SJCRH30 (cell line): ENCODE data around the gene CLCNKA. TPM values are rescaled to one million over a fixed set of nuclear protein-coding genes. Genes with fewer than 3 reads are reported as not detected.
A peak's percentile ranks its signal among the peaks of the same experiment; 100 is the strongest.
"Not testable (repeated sequence)": the region's sequence is repeated elsewhere in the genome, so short reads cannot be mapped to it uniquely, and the experiment has no call there.

ENCODE experiments used
- DNase-seq, 2 experiments: peaks; one replicate each; pipeline ENCODE4 v3.0.0-alpha.2; 2015 to 2020
- H3K27ac ChIP-seq: fragments of 250-450 bp; sonication (Bioruptor Pico); 2 replicates; pipeline ENCODE4 v1.5.1; 2020; ENCODE audit warnings: mild to moderate bottlenecking, moderate library complexity
- H3K27me3 ChIP-seq: fragments of 250-450 bp; sonication (Bioruptor Pico); 2 replicates; pipeline ENCODE4 v1.5.1; 2020; ENCODE audit warnings: mild to moderate bottlenecking, moderate library complexity
- H3K36me3 ChIP-seq: fragments of 250-450 bp; sonication (Bioruptor Pico); 2 replicates; pipeline ENCODE4 v1.5.1; 2020; ENCODE audit warnings: mild to moderate bottlenecking, moderate library complexity
- H3K4me1 ChIP-seq: fragments of 250-450 bp; sonication (Bioruptor Pico); 2 replicates; pipeline ENCODE4 v1.5.1; 2020; ENCODE audit warnings: mild to moderate bottlenecking, moderate library complexity
- H3K4me3 ChIP-seq: fragments of 250-450 bp; sonication (Bioruptor Pico); 2 replicates; pipeline ENCODE4 v1.5.1; 2020; ENCODE audit warnings: mild to moderate bottlenecking, moderate library complexity
- H3K9me3 ChIP-seq: fragments of 250-450 bp; sonication (Bioruptor Pico); replicated peaks from 2 replicates; pipeline ENCODE4 v1.5.1; 2020; ENCODE audit warnings: mild to moderate bottlenecking, moderate library complexity
- total RNA-seq: library from RNA; depleted of rRNA; stranded (reverse); fragments of >200 nt; shearing (Covaris generic); gene quantifications from 2 replicates; pipeline ENCODE4 v1.2.3, GENCODE V29; 2014; rRNA removed

The CLCNKA gene
- total RNA-seq: 0.42 TPM in 1 of 2 replicates, not detected in the other

DNA sequence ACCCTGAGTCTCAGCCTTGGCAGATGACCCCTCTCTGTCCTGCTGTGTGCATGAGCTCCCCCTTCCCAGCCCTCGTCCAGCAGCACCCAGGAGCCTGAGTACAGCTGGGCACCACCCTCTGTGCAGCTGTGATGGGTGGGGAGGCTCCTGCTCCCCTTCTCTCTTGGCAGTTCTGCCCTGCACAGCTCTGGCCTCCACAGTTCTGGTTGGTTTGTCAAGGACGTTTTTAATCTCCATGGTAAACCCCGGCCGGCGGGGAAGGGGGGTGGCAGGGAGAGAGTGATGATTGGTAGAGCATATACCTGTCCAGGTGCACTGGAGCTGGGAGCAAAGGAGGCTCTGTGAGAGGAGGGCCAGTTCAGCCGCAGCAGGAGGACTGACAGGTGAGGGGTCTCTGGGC is at the start of gene CLCNKA:
CLCNKA (plus strand) TSS at position 356 of the 400 bp plus-strand sequence. CDS start 584 bp downstream, outside the sequence.
- H3K27me3 ChIP-seq: 0 out of 2 replicates have a peak, but pooled peaks cover 7% of the 10 kb centered on the region
- no peaks in the 10 kb centered on the region for H3K36me3 ChIP-seq
- H3K27ac ChIP-seq: no peak within 1 kb of the TSS
- no peak within 1 kb of the TSS for H3K4me3 ChIP-seq
- H3K9me3 ChIP-seq: no peaks in the 10 kb centered on the region
- DNase-seq: no peak
- peaks cover 26% of the 10 kb centered on the region for H3K4me1 ChIP-seq

DNA sequence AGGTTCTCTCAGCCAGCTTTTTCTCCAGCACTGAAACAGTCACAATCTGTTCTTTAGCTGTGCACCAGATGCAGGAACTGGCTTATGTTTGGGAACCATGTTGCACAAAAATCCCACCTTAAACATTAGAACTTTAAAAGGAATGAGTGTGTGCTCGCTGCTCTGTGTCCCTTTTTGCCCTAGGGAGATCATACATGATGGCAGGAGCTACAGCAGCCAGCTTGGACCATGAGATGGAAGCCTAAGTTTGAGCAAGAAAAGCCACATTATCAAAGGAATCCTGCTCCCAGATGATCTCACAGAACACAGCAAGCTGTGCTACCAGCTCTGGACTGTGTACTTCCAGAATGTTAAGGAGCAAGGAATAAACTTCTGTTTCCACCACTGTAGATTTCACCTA is 49.4 kb upstream of the CLCNKA start:
- no peak overlapping the region for H3K4me3 ChIP-seq
- H3K4me1 ChIP-seq: peaks cover 6% of the 10 kb centered on the region
- no peak for DNase-seq
- H3K36me3 ChIP-seq: peaks cover 44% of the 10 kb centered on the region
- no peaks in the 10 kb centered on the region for H3K27me3 ChIP-seq
- H3K27ac ChIP-seq: no peak overlapping the region
- no peaks in the 10 kb centered on the region for H3K9me3 ChIP-seq

GRCh38 chr1:15973772-15974171 is 48.1 kb upstream of the CLCNKA start:
- Histone ChIP-seq H3K27ac (no peak overlapping the region), H3K4me3 (no peak overlapping the region), H3K9me3 (no peaks in the 10 kb centered on the region), H3K36me3 (peaks cover 33% of the 10 kb centered on the region), H3K27me3 (no peaks in the 10 kb centered on the region), H3K4me1 (peaks cover 6% of the 10 kb centered on the region)
- DNase-seq: no peak

DNA sequence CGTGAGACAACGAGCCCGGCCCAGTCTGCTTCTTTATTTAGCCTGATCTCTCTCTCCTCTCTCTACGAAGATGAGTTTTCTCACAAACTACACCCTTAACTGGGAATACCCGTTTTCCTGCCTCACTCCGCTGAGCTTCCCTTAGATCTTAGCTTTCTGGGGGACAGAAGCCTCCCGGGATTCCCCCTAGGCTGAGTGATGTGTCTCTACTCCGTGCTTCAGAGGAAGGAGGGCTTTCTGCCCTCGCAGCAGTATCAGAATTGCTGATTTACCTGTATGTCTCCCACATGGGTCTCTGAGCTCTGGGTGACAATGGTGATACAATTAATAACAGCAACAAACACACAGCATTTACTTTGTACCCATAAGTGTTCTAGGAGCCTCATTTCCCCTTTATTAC is 47.0 kb upstream of the CLCNKA start:
- Histone ChIP-seq H3K27ac (peak overlapping the region; percentile 73; the same call in 1 of the 2 replicates), H3K4me3 (peak overlapping the region; percentile 96), H3K27me3 (no peaks in the 10 kb centered on the region), H3K4me1 (peaks cover 6% of the 10 kb centered on the region), H3K9me3 (no peaks in the 10 kb centered on the region), H3K36me3 (peaks cover 24% of the 10 kb centered on the region)
- no peak for DNase-seq

GRCh38 chr1:15975358-15975804 is 46.5 kb upstream of the CLCNKA start:
- Histone ChIP-seq H3K36me3 (peaks cover 21% of the 10 kb centered on the region), H3K27ac (peak overlapping the region; percentile 73; the same call in 1 of the 2 replicates), H3K4me3 (peak overlapping the region; percentile 96), H3K4me1 (peaks cover 6% of the 10 kb centered on the region), H3K27me3 (no peaks in the 10 kb centered on the region), H3K9me3 (no peaks in the 10 kb centered on the region)
- peak; percentile 79 to 80 for DNase-seq

DNA sequence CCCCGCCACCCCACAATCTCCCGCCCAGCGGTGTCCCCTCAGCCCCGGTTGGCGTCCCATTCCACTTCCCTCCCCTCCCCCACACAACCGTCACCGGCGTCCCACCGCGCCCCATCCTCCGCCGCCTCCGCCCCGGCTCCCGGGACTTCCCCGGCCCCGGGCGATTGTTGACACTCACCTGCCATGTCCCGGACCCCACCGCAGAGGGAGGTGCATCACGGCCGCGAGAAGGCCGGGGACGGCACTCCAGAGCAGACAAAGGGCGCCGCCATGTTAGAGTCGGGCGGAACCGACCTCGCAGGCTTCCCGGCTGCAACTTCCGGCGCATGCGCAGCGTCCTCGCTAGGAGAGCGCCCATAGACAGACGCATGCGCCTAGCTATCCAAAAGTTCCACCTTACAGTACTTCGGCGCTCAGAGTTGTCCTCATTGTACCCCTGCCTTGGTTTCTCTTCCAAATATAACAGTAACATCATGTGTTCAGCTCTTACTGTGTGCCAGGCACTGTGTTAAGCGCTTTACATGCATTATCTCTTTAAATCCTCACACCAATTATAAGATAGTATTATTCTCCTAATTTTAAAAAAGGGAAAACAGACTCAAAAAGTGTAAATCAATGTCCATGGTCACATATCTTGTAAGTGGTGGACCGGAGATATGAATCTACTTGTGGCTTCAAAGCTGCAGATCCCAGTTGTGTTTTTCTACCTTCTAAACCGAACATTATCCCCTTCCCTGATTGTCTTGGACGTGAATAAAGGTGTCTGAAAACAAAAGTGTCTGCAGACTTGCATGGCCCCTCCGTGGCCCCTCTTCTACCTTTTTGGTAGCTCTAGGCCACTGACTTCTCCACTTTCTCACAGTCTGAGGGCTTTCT is 45.8 kb upstream of the CLCNKA start, which contains the start of gene ZBTB17:
ZBTB17 (minus strand) TSS at position 297 of the 876 bp plus-strand sequence. CDS start 27,606 bp downstream, outside the sequence.
- peak; percentile 97 to 98 for DNase-seq
- H3K27me3 ChIP-seq: no peaks in the 10 kb centered on the region

GRCh38 chr1:15977947-15978346 is 43.9 kb upstream of the CLCNKA start:
- not testable (repeated sequence) for H3K9me3 ChIP-seq, H3K4me1 ChIP-seq, H3K36me3 ChIP-seq, H3K27ac ChIP-seq, DNase-seq, H3K27me3 ChIP-seq, H3K4me3 ChIP-seq

More for the DNA sequence above, 45.8 kb upstream of the CLCNKA start, which contains the start of gene ZBTB17:
- H3K36me3 ChIP-seq: peaks cover 15% of the 10 kb centered on the region
- peak within 1 kb of the TSS; percentile 73 for H3K27ac ChIP-seq
- H3K9me3 ChIP-seq: no peaks in the 10 kb centered on the region
- peaks cover 6% of the 10 kb centered on the region for H3K4me1 ChIP-seq
- H3K4me3 ChIP-seq: peak within 1 kb of the TSS; percentile 96

- no peak for DNase-seq
- Histone ChIP-seq H3K9me3 (no peaks in the 10 kb centered on the region), H3K4me1 (peaks cover under 1% of the 10 kb centered on the region), H3K27ac (no peak overlapping the region), H3K36me3 (no peaks in the 10 kb centered on the region), H3K27me3 (no peaks in the 10 kb centered on the region; the same call in 1 of the 2 replicates), H3K4me3 (no peak overlapping the region)
Measured at GRCh38 chr1:15981679-15982078, 40.2 kb upstream of the CLCNKA start.

DNA sequence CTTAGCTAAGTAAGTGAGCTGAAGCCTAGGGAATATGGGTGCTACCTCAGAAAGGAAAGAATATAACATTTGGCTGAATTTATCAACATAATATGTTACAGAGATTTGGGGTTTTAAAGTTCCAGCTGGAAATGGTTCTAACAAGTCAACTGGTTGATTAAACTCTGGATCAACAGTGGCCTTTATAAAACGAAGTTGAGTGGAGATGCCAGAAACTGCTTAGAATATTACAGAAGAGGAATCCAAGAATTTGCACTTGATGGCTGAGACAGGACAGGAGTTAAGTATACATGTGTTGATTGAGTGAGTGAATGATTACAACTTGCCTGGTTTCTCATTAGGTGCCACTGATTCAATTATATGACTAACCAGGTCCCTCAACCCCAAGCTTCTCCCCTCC is 38.6 kb upstream of the CLCNKA start:
- Histone ChIP-seq H3K4me1 (no peaks in the 10 kb centered on the region), H3K27ac (no peak overlapping the region), H3K36me3 (no peaks in the 10 kb centered on the region), H3K9me3 (no peaks in the 10 kb centered on the region), H3K4me3 (no peak overlapping the region), H3K27me3 (no peaks in the 10 kb centered on the region; the same call in 1 of the 2 replicates)
- no peak for DNase-seq

GRCh38 chr1:15985611-15986297 is 36.1 kb upstream of the CLCNKA start:
- Histone ChIP-seq H3K9me3 (no peaks in the 10 kb centered on the region), H3K27ac (no peak overlapping the region), H3K27me3 (no peaks in the 10 kb centered on the region; the same call in 1 of the 2 replicates), H3K36me3 (no peaks in the 10 kb centered on the region), H3K4me3 (no peak overlapping the region), H3K4me1 (no peaks in the 10 kb centered on the region)
- DNase-seq: no peak

- H3K4me3 ChIP-seq: no peak overlapping the region
- H3K4me1 ChIP-seq: no peaks in the 10 kb centered on the region
- H3K36me3 ChIP-seq: no peaks in the 10 kb centered on the region
- no peak for DNase-seq
- no peaks in the 10 kb centered on the region for H3K9me3 ChIP-seq
- H3K27me3 ChIP-seq: peaks cover 2% of the 10 kb centered on the region
- no peak overlapping the region for H3K27ac ChIP-seq
Measured at GRCh38 chr1:15988856-15989736, 32.7 kb upstream of the CLCNKA start.

DNA sequence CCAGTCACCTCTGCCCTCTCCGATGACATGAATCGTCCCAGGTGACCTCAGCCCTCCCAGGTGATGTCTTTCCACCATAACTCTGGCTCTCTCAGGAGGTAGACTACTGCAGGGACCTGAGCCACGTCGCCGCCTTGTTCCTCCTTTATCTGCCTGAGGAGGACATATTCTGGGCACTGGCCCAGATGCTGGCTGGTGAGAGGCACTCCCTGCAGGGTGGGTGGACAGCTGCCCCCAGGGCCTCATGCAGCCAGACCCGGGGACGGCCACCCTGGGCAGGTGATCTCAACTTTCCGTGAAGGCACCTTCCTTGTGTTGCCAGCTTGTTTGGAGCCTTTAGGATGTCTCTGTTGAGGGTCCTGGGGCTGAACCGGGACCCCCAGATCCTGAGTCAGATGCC is 32.1 kb upstream of the CLCNKA start:
- Histone ChIP-seq H3K4me1 (no peaks in the 10 kb centered on the region), H3K9me3 (no peaks in the 10 kb centered on the region), H3K27me3 (peaks cover 2% of the 10 kb centered on the region), H3K27ac (no peak overlapping the region), H3K4me3 (no peak overlapping the region), H3K36me3 (no peaks in the 10 kb centered on the region)
- DNase-seq: no peak

DNA sequence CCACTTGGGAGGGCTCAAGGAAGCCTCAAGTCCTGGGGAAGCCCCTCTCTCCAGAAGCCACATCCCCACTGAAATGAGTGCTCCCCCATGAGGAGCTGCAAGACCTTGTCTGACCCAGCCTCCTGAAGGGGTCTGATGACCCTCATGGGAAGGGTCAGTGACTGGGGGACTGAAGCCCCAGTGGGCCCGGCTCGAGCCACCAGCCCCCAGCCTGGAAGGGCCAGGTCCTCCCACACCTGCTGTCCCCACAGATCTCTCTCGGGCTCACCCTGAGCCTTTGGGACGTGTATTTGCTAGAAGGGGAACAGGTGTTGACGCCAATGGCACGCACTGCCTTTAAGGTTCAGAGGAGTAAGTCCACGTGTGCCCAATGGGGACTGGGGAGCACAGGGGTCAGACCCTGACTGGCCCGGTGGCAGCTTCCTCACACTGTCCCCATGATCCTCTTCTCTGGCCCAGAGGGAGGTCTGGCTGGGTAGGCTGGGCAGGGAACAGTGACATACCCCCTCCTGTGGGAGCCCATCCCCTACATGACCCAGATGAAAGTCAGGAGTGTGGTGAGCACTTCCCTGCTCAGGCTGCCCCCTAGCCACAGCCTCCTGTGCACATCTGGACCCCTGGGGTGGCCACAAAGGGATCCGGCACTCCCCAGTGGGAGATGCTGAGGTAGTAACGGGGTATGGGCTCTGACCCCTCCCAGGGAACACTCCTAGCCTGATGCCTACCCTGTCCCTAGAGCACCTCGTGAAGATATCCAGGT is 30.2 kb upstream of the CLCNKA start:
- Histone ChIP-seq H3K36me3 (no peaks in the 10 kb centered on the region), H3K27ac (no peak overlapping the region), H3K4me3 (no peak overlapping the region), H3K27me3 (peaks cover 2% of the 10 kb centered on the region), H3K9me3 (no peaks in the 10 kb centered on the region), H3K4me1 (no peaks in the 10 kb centered on the region)
- DNase-seq: no peak

GRCh38 chr1:15992187-15992553 is 29.7 kb upstream of the CLCNKA start:
- Histone ChIP-seq H3K27ac (no peak overlapping the region), H3K27me3 (peaks cover 2% of the 10 kb centered on the region), H3K4me1 (no peaks in the 10 kb centered on the region), H3K9me3 (no peaks in the 10 kb centered on the region), H3K36me3 (no peaks in the 10 kb centered on the region), H3K4me3 (no peak overlapping the region)
- DNase-seq: no peak
